GM12878 (cell line): ENCODE data around the gene POMT2. TPM values are rescaled to one million over a fixed set of nuclear protein-coding genes. Genes with fewer than 3 reads are reported as not detected.

ENCODE experiments used
- ATAC-seq: fragments of 200-7000 bp; cut with Tn5 transposase; 3 replicates; pipeline ENCODE4 v1.9.1; 2020; ENCODE audit warnings: mild to moderate bottlenecking, moderate library complexity
- BruUV-seq: library from RNA; stranded (reverse); fragments of 400-500 nt; replicated peaks from 2 replicates; lab custom pipeline; 2021; lab: Mats Ljungman, UMichigan
- CTCF ChIA-PET: fragments of 300-600 bp; sonication (Branson Sonifier 250); formaldehyde crosslinking; extraction: SDS; loops from one replicate; lab custom pipeline; 2021; ENCODE audit warnings: inconsistent platforms; lab: Yijun Ruan, JAX
- POLR2A ChIA-PET: fragments of 350-600 bp; formaldehyde crosslinking; extraction: SDS; loops from one replicate; lab custom pipeline; 2021; ENCODE audit warnings: inconsistent platforms; lab: Charles Lee
- RAD21 ChIA-PET: fragments of 300-600 bp; sonication (Branson Sonifier 250); formaldehyde crosslinking; loops from one replicate; lab custom pipeline; 2023; ENCODE audit warnings: antibody characterized with exemption; ENCODE audit not compliant: unreplicated experiment; lab: Charles Lee
- SMC1A ChIA-PET: fragments of 300-600 bp; sonication (Branson Sonifier 250); formaldehyde crosslinking; loops from one replicate; lab custom pipeline; 2023; ENCODE audit not compliant: unreplicated experiment, uncharacterized antibody; lab: Charles Lee
- DNase-seq: peaks from one replicate; pipeline ENCODE4 v3.0.0-alpha.2; 2011; ENCODE audit warnings: low read depth, low spot score
- FAIRE-seq: peaks from 3 replicates; lab custom pipeline; 2011; peaks lifted over from hg19 to GRCh38; lab: Jason Lieb, UNC
- H2AFZ ChIP-seq: 2 replicates; pipeline ENCODE4 v1.6.0; 2011; ENCODE audit warnings: low read depth, low read length, control low read depth; ENCODE audit not compliant: control insufficient read depth
- H3K27ac ChIP-seq: 2 replicates; pipeline ENCODE4 v1.5.1; 2011; ENCODE audit warnings: control low read depth; ENCODE audit not compliant: control insufficient read depth, insufficient read depth
- H3K27me3 ChIP-seq, 2 experiments: replicated peaks in 1 of 2; 2 replicates each; pipeline versions ENCODE4 v1.6.0 to v1.6.1; 2011; ENCODE audit warnings: low read length in 1 of 2; ENCODE audit not compliant: control insufficient read depth in 2 of 2, insufficient read depth in 2 of 2
- H3K36me3 ChIP-seq, 2 experiments: 2 replicates each; pipeline ENCODE4 v1.5.1; 2011; ENCODE audit warnings: low read length in 1 of 2; ENCODE audit not compliant: control insufficient read depth in 2 of 2, insufficient read depth in 2 of 2
- H3K4me1 ChIP-seq: 2 replicates; pipeline ENCODE4 v1.6.1; 2011; ENCODE audit warnings: mild to moderate bottlenecking, low read length, moderate library complexity, mixed read lengths; ENCODE audit not compliant: control insufficient read depth, insufficient read depth
- H3K4me2 ChIP-seq: 2 replicates; pipeline ENCODE4 v1.6.0; 2011; ENCODE audit warnings: control low read depth; ENCODE audit not compliant: control insufficient read depth, insufficient read depth
- H3K4me3 ChIP-seq: fragments of 200-600 bp; sonication (generic); 2 replicates; pipeline ENCODE4 v1.5.1; 2016
- H3K79me2 ChIP-seq: 2 replicates; pipeline ENCODE4 v1.6.0; 2011; ENCODE audit warnings: low read length; ENCODE audit not compliant: control insufficient read depth, insufficient read depth
- H3K9ac ChIP-seq: 2 replicates; pipeline ENCODE4 v1.8.0; 2011; ENCODE audit warnings: low read length, control low read depth, mixed read lengths; ENCODE audit not compliant: control insufficient read depth, insufficient read depth
- H3K9me3 ChIP-seq: replicated peaks from 3 replicates; pipeline ENCODE4 v1.5.1; 2011; ENCODE audit warnings: mild to moderate bottlenecking, low read length; ENCODE audit not compliant: control insufficient read depth, insufficient read depth
- H4K20me1 ChIP-seq: 2 replicates; pipeline ENCODE4 v1.6.0; 2011; ENCODE audit not compliant: control insufficient read depth, insufficient read depth
- ATF2 ChIP-seq: IDR thresholded peaks from 2 replicates; pipeline ENCODE4 v1.6.1; 2012; ENCODE audit warnings: low read length, inconsistent platforms
- CBX3 ChIP-seq: fragments of 200-600 bp; sonication (generic); IDR thresholded peaks from 2 replicates; pipeline ENCODE4 v1.6.1; 2016; ENCODE audit warnings: low read depth, borderline replicate concordance
- CEBPB ChIP-seq, 2 experiments: fragments of 150-350 bp in 1 of 2; IDR thresholded peaks; 2 replicates each; pipeline ENCODE4 v1.6.1; 2012 to 2014; ENCODE audit warnings: low read depth in 2 of 2, low read length in 2 of 2, borderline replicate concordance in 1 of 2, inconsistent platforms in 1 of 2
- CTCF ChIP-seq, 3 experiments: IDR thresholded peaks in 2 of 3; conservative IDR thresholded peaks in 1 of 3; 2 replicates each; pipeline ENCODE4 v1.5.1; 2011; ENCODE audit warnings: low read depth in 3 of 3, low read length in 3 of 3, mild to moderate bottlenecking in 3 of 3, control low read depth in 2 of 3, moderate library complexity in 2 of 3, inconsistent platforms in 1 of 3, mixed read lengths in 1 of 3; ENCODE audit not compliant: control insufficient read depth in 2 of 3, insufficient read depth in 1 of 3; ENCODE audit errors: extremely low read depth in 1 of 3
- DPF2 ChIP-seq: fragments of 450-650 bp; IDR thresholded peaks from 2 replicates; pipeline ENCODE4 v1.6.1; 2017; ENCODE audit warnings: mild to moderate bottlenecking
- HCFC1 ChIP-seq: fragments of 150-350 bp; IDR thresholded peaks from 2 replicates; pipeline ENCODE4 v1.6.1; 2014; ENCODE audit warnings: low read length
- IRF3 ChIP-seq: fragments of 450-650 bp; IDR thresholded peaks from 2 replicates; pipeline ENCODE4 v1.6.1; 2014; ENCODE audit warnings: mild to moderate bottlenecking
- KAT2A ChIP-seq: conservative IDR thresholded peaks from 2 replicates; pipeline ENCODE4 v1.6.1; 2011; ENCODE audit warnings: low read depth, low read length; ENCODE audit not compliant: control insufficient read depth
- NFXL1 ChIP-seq: fragments of 450-650 bp; IDR thresholded peaks from 2 replicates; pipeline ENCODE4 v1.6.1; 2017; ENCODE audit warnings: antibody characterized with exemption, mild to moderate bottlenecking, borderline replicate concordance
- NFYA ChIP-seq: IDR thresholded peaks from 2 replicates; pipeline ENCODE4 v1.6.1; 2011; ENCODE audit warnings: low read depth, mild to moderate bottlenecking, low read length, improper control_type of control experiment, borderline replicate concordance
- RUNX3 ChIP-seq: IDR thresholded peaks from 2 replicates; pipeline ENCODE4 v1.6.1; 2012; ENCODE audit warnings: low read length, inconsistent platforms
- SMC3 ChIP-seq: IDR thresholded peaks from 2 replicates; pipeline ENCODE4 v1.6.1; 2011; ENCODE audit warnings: low read length, improper control_type of control experiment, borderline replicate concordance
- SUZ12 ChIP-seq: fragments of 200-600 bp; sonication (generic); IDR thresholded peaks from one replicate; pipeline ENCODE4 v1.6.1; 2018; ENCODE audit warnings: antibody characterized with exemption, mild to moderate bottlenecking; ENCODE audit not compliant: unreplicated experiment
- WGBS: methylation state at CpG from one replicate; pipeline ENCODE4 v1.1.6; 2016; ENCODE audit warnings: low lambda C conversion rate; ENCODE audit not compliant: insufficient replicate concordance, insufficient coverage; ENCODE audit errors: missing lambda C conversion rate; 5-methylcytosine and 5-hydroxymethylcytosine counted together
- in situ Hi-C: fragments of 300-500 bp; cut with MboI; formaldehyde crosslinking; loops from 9 replicates; pipeline ENCODE4 v1.14.3; 2018; ENCODE audit warnings: mixed read lengths
- intact Hi-C: fragments of 100-400 bp; cut with micrococcal nuclease; formaldehyde crosslinking; loops from one replicate; pipeline ENCODE4 v1.14.2; 2022; ENCODE audit not compliant: unreplicated experiment
- polyA plus RNA-seq, 11 experiments: library from polyadenylated mRNA; depleted of rRNA in 4 of 11; unstranded in 6 of 11; stranded (reverse) in 5 of 11; fragments of >200 nt; fragmentation: Nextera tagmentation in 4 of 11; fragmentation: Illumina TruSeq in 1 of 11; extraction: Ambion mirVana in 4 of 11; extraction: Trizol in 1 of 11; gene quantifications; 1 replicate in 1 of 11; 2 replicates in 10 of 11; pipeline versions ENCODE4 v1.2.1 to v1.2.3, GENCODE V29; 2011 to 2016; ENCODE audit warnings: inconsistent platforms in 2 of 11, missing spikeins in 2 of 11, low read depth in 1 of 11
- total RNA-seq, 4 experiments: library from RNA; depleted of rRNA in 3 of 4; stranded (reverse); fragments of >200 nt in 3 of 4; fragmentation: Illumina TruSeq in 1 of 4; extraction: Trizol in 1 of 4; gene quantifications; 2 replicates each; pipeline versions ENCODE4 v1.2.1 to v1.2.3, GENCODE V29; 2013 to 2021

POMT2 gene
- total and polyA plus RNA-seq, 10 of the 15 experiments (the other 5 are each of a cell fraction or from before 2014, with no cell fraction given) = 0.23 to 13.9 (median 6.5) TPM

GRCh38 chr14:77278461-77279230 lies 42.0 kb downstream of the POMT2 start (continued):
- TF ChIP-seq CTCF (IDR thresholded peaks at IDR 0.05 in 2 of 3, conservative IDR thresholded peaks at IDR 0.05 in 1 of 3; ENCODE audit: control insufficient read depth in 2 of 3, extremely low read depth in 1 of 3, insufficient read depth in 1 of 3, low read depth in 3 of 3, low read length in 3 of 3) = no peak
- no peak for TF ChIP-seq HCFC1
- TF ChIP-seq CBX3 = no peak
- TF ChIP-seq RUNX3 = no peak
- TF ChIP-seq NFYA = no peak
- no peak for TF ChIP-seq DPF2
- no peak for TF ChIP-seq CEBPB (IDR thresholded peaks at IDR 0.05; ENCODE audit: borderline replicate concordance in 1 of 2, low read depth in 2 of 2, low read length in 2 of 2)
- TF ChIP-seq KAT2A = no peak

- no peak for FAIRE-seq
- intact Hi-C loops = no loop called here
- peaks cover 0 to 1% of the 10 kb centered on the region in 2 experiments; a peak in 2 of 4 replicates for H3K36me3 ChIP-seq
Observed at GRCh38 chr14:77276959-77277358, 43.7 kb downstream of the POMT2 start.

More at GRCh38 chr14:77276959-77277358, 43.7 kb downstream of the POMT2 start:
- ChIA-PET RAD21 (no interaction called here), POLR2A (no interaction called here), SMC1A (no interaction called here), CTCF (interaction anchor here (0.9 kb wide), 1 partner anchor 39 kb away, joined by 3 read pairs; no protein-coding TSS in a partner anchor)
- WGBS = 80% methylated on average over 10 of the region's 12 CpGs
- Histone ChIP-seq H3K27me3 (no peaks in the 10 kb centered on the region), H4K20me1 (no peaks in the 10 kb centered on the region), H3K4me3 (no peak overlapping the region), H3K9me3 (no peaks in the 10 kb centered on the region), H3K27ac (no peak overlapping the region), H3K4me2 (no peak overlapping the region), H3K4me1 (no peaks in the 10 kb centered on the region), H3K79me2 (no peaks in the 10 kb centered on the region), H2AFZ (no peak overlapping the region), H3K9ac (no peak overlapping the region)
- ATAC-seq (no peak), DNase-seq (no peak)
- TF ChIP-seq IRF3 = no peak
- no peak for TF ChIP-seq SMC3
- no peak for TF ChIP-seq ATF2
- no peak for TF ChIP-seq NFXL1
- no peak for TF ChIP-seq SUZ12
- no TSS peak for BruUV-seq
- in situ Hi-C loops = no loop called here
